CD1c-positive myeloid dendritic cell (primary cell): Measurements from ENCODE around the gene ETV1.
"Not testable (repeated sequence)": the region's sequence is repeated elsewhere in the genome, so short reads cannot be mapped to it uniquely, and the experiment has no call there.

Source experiments
- DNase-seq: peaks from one replicate; pipeline ENCODE4 v3.0.0-alpha.2; 2016; ENCODE audit errors: extremely low spot score

Gene ETV1

DNA sequence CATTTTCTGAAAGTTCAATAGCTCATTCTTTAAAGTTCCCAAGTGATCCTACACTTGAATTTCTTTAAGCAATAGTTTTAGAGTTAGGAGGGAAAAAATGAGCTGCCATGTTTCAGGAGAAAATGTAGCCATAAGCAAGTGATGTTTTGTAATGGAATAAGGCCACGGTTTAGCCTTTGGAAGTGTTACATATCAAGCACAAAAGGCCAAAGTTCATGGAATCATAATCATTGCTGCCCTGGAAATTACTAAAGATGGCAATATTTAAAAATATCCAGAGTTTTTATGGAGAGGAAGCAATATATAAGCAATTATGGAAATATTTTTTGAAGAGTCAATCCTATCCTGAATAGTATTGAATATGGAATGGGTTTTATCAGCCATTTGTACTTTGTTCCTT lies 68.4 kb downstream of the ETV1 start:
- no peak for DNase-seq

DNA sequence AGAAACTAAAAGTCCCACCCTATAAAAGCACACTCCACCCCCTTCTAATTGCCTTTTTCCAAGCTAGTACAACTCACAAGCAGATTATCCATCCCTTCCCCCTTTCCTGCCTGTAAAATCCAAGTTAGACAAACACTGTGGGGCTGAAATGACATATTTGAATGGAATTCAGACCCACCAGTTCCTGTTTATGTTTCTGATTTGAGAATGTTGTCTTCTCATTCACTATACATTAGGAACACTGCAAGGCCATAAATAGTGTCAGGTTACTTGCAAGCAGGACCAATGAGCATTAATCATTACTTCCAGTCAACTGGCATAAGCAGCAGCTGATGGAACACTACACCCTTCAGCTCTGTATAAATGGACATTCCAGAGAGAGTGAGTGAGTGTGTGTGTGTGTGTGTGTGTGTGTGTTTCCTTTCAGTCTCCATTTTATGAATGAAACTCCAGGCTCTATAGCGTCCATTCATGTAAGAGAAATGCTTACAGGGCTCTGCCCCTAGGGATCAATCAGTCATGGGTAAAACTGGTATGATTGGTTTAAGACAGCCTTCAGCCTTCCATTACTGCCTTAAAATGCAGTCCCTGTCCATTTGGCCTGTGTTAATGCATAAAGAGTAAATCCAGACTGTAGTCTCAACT lies 69.3 kb downstream of the ETV1 start:
- no peak for DNase-seq

DNA sequence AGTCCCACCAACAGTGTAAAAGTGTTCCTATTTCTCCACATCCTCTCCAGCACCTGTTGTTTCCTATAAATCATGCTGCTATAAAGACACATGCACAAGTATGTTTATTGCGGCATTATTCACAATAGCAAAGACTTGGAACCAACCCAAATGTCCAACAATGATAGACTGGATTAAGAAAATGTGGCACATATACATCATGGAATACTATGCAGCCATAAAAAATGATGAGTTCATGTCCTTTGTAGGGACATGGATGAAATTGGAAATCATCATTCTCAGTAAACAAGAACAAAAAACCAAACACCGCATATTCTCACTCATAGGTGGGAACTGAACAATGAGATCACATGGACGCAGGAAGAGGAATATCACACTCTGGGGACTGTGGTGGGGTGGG lies 71.1 kb downstream of the ETV1 start:
- not testable (repeated sequence) for DNase-seq

DNA sequence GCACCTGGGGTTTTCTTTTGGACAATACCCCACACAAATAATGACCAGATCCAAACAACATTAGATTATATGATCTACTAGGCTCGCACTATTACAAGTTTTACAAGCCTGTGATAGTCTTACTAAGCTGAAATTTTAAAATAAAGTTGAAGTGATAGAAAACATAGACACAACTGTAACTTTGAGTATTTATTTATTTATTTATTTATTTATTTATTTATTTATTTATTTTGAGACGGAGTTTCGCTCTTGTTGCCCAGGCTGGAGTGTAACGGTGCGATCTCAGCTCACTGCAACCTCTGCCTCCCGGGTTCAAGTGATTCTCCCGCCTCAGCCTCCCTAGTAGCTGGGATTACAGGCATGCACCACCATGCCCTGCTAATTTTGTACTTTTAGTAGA lies 72.4 kb downstream of the ETV1 start:
- DNase-seq: not testable (repeated sequence)

DNA sequence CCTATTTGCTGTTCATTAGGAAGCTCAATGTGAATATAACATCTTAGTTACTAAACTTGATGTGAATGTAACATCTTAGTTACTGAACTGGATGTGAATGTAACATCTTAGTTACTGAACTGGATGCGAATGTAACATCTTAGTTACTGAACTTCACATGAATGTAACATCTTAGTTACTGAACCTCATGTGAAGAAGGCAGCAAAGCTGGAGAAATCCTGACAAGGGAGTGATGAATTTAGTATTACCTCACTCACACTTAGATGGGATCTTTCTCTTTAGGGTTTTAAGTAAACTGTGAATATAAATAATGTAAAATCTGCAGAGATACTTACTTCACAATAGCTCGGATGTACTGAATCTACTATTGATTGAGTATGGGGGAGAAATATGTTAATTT lies 73.6 kb downstream of the ETV1 start:
- no peak for DNase-seq

DNA sequence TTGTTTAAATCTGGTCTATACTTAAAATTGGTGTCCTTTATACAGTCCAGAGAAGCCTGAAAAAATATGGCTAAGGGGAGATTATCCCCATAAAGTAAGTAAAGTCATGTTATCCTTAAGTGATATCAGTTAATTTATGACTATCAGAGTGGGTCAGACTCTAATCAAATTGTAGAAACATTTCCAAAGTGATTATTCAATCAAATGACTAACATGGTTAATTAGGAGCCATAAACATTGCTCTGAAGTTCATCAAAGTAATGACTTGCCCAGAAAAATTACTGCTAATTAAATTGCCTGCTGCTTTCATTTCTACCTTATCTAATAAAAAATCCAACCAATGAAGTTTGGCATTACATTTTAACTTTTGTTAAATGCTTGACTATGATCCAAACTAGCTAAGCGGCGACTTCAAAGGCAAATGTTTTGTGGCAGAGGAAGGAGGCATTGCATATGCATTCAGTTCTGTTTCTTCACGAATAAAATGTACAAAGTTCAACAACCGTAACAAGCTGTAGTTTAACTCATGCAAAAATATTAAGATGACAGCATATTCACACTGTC lies 76.7 kb downstream of the ETV1 start:
- DNase-seq: no peak

DNA sequence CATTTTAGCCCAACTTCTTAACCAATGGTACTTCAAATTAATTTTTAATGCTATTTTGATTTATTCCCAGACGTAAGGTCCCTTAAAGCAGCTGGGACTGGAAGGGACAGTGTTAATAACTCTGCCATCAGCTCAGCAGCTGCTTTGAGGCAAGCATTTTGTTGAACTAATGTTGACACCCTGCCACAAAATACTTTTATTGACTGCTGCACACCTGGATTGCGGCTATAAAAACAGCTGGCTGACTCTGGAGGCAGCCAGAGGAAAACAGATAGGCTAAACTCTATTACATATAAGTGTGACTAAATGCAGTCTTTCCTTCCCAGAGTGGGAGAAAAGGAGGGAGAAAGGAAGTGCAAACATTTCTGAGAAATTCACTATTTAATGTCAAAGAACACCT lies 77.6 kb downstream of the ETV1 start:
- DNase-seq: no peak

DNA sequence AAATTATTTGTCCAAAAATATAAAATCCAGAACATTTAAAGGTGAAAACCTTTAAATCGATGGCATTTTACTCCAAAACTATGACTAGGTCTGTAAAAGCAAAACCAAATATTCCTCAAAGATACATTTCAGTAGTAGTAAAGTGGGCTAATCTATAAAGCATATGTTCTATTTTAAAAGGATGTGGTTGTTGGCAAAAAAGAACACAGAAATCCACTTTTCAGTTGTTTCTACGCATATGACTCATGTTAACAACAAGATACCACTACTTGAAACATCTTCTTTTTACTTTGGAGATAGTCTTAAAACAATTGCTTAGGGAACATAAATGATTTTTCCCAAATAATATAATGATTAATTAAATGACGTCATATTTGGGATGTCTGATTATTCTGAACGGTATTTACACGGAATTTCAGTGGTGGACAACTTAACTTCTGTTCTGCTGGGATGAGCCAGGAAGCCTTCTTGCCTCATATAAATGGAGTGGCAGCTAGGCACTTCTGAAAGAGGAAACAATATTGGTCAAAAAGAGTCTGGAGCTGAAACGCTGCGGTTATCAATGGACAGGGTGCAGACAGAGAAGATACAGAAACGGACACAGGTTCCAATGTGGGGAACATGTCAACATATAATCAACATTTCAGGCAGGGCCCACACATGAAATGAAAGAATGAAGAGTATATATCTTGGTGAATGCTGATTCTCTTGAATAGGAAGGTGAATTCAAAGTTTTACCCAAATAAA lies 78.5 kb downstream of the ETV1 start:
- DNase-seq: no peak

DNA sequence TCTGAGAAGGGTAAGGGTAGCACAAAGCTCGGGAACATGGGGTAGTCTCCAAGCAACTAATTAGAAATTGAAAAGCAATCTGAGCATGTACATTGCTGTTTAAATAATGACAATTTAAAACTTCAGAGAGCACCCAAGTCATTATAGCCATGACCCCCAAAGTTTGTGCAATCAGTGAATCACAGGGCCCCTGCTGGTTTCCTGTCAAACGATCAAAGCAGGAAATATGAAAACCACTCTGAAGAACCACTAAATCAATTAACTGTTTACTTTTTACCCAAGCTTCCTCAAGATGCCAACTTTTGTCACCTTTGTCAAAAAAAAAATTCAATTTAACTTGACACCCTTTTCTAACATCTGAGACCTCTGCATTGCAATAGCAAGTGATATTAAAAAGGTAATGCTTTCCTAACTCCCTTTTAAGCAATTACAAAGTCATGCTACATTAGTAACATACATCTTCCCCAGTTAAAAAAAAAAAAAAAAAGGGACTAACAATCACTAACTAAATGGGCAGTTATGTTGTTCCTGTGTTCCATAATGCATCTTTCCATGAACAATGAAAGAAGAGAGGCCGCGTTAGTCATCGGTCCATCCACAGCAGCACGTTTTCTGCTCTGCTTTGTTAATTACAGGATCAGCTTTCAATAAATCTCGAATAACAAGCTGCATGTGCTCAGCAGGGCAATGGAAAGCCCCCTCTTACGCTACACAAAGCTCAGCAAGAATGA lies 80.6 kb downstream of the ETV1 start:
- DNase-seq: no peak

DNA sequence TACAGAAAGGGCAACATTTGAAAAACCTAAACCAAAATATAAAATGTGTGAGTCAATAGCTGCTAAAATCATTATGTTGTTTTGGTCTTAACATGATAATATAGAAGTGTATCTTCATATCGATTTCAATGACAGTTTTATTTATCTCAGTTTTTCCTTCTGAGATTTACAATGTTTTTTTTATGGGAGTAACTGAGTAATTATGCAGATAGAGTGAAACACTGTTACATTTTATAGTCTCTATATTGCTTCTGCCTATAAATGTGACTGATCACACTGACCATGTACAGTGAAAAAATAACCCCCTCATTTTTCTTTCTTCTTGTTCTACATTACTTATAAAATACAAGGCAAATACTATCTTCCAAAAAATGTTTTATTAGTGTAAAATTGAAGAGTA lies 81.6 kb downstream of the ETV1 start:
- no peak for DNase-seq

DNA sequence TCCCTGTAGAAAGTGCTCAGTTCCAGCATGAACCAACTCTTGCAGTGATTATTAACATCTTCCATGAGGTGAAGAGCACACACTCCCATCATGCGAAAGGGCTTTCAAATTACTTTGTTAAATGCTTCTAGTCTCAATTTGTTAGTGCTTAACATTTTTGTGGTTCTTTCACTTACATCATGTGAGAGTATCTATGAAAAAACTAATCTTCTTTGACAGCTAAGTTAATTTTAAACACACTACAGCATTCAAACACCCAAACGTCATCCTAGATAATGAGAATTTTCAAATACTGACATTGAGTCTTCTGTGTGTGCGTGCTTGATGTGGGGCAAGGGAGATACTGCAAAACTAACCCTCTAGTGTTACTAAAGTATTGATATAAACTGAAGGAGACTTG lies 84.8 kb downstream of the ETV1 start:
- DNase-seq: no peak

DNA sequence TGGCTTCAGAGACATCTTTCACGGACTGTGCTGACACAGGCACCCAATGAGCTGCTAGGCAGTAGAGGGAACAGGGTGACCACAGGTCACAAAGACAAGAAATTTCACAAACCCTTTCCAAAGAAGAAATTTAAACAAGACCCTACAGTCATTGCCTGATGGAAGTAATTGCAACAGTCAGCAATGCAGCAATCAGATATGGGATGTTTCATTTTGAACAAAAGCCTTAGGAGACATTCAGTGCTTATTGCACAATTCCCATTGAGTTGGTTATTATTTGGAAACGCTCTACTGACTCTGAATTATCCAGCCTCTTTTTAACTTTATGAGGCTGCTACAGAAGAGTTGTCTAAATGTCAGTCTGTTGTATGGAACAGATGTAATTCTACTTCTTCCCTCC lies 85.5 kb downstream of the ETV1 start:
- no peak for DNase-seq

DNA sequence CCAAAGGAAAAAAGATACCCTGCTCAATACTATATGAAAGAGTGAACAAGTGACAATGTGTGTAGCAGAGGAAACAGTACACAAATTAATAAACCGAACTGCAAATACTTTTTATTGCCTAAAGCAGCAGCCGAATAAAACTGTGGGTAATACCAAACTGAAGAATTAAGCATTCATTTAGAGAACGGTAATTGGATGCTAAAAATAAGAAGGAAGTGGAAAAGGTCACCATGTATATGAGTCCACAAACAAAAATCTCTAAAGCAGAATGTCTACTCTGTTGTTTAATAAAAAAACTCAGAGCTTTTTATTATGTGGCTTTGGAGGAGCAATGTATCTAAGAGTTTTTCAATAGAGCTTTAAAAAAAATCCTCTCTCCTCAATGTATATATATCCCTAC lies 87.9 kb downstream of the ETV1 start:
- no peak for DNase-seq

DNA sequence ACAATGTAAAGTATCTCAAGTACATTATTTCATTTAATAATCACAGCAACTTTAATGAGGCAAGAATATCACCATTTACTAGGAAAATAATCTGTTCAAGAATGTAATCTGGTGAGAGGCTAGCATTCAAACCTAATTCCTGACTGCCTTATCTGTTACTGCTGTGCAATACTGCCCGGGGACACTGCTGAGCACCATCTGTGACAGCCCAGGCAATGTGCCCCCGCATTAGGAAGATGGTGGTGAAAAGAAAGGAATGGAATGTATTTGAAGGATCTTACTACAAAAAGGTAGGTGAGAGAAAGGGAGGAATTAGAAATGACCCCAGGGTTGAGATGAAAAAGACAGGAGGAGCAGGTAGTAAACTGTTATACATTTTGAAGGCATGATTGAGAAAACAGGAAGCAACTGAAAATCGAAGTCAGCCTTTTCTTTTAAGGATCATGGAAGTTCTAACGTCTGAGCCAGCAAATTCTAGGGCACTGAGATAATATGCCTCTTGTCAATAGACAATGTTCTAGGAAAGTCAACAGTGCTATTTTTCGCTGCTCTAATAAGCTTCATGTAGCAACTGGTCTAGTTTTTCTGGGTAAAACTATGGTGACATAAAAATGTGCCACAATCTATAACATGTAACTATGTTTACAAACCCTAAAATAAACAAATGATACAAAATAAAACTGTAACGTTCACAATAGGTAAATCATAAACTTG lies 90.4 kb downstream of the ETV1 start:
- no peak for DNase-seq

DNA sequence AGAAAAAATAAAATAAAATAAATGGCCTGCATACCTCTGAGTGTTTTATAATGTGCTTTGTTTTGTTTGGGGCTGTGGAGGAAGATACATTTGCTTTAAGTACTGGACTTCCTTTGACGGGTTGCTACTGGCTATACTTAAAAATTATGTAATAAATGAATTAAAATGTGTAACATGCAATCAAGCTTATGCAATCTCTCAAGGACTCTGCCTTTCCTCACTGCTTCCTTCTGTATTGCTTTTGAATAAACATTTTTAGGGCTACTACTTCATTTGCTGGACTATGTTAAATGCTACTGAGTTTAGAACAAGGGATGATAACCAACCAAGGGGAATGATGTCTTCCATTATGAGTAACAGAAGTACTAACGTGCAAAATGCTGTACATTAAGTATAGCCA lies 91.6 kb downstream of the ETV1 start:
- no peak for DNase-seq

DNA sequence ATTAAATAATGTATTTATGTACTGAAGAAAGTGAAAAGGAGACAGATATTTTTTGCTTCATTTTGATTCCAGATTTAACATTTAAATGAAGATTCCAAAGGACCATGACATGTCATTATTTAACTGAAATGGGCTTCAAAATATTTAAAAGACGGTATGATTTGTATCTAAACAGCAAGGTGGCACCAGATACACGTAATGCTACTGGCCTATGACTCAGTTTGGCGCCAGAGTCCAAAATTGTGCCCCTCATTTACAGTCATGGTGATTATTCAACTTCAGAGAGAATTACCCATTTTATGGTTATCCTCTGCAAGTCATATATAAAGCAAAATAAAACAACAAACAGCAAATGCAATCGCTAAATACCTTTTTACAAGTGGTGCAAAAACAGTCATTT lies 94.5 kb downstream of the ETV1 start:
- DNase-seq: no peak

DNA sequence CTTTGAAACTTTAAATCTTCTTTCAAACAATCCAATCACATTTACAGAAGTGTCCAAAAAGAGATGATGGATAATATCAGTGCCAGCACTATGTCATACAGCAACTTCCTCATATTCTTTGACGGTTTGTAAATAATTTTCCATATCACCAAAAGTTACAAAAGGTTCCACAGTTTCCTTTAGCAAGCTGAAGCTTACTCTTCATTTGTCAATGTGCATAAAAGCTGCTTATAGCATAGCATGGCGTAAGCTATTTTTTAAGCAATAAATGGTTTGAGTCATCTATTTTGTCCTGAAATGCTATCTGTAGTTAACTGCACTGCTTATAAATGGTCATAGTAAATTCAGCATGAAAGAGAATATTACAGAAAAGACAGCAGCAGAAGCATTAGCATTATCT lies 95.1 kb downstream of the ETV1 start:
- DNase-seq: no peak

DNA sequence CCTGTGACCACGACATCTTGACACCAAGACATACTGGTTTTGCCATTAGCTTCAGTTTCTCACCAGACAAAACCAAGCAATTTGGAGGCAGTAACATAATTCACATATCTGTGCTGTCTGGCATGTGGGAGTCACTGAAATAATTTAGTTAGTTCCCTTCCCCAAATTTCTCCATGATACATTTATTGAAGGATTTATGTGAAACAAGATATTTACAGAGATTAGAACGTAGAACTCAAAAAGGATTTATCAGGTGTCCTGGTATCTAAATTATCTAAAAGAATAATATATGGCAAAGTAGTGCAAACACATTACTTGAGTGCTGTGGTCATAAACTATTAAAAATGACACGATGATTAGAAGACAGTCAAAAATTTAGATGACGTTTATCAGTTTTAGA lies 98.7 kb downstream of the ETV1 start:
- DNase-seq: no peak

DNA sequence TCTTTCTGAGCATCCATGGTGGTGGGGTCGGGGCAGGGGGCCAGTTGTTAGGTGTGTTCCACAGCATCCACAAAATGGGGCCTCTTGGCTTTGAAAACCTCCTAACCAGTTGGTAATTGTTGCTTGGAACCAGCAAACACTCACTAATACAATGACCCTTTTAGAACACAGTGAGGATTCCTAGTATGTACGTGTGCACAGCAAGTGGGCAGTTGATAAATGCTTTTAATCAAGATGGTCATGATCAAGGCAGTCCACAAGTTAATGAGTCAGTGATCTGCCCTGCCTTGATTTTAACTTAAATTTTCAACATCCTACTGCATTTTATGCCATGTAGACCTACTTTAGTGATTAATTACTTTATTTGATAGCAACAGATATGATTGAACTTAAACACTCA lies 103.1 kb downstream of the ETV1 start:
- DNase-seq: no peak

DNA sequence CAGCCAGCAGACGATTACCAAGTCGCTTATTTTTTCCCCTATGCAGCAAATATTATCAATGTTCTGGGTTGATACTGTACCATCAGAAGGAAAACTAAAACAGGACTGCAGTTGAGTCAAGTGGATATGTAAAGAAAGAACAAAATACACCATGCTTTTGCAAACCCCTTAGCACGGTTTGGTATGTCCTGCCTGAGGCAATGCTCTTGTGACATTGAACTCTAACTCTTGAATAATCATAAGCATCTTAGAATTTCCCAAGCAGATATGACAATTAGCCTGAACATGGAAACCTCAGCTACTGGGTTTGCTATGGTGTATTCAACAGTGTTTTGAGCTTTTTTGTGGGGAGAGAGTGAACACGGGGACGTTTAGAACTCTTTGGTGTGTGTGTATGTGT lies 107.4 kb downstream of the ETV1 start:
- no peak for DNase-seq

DNA sequence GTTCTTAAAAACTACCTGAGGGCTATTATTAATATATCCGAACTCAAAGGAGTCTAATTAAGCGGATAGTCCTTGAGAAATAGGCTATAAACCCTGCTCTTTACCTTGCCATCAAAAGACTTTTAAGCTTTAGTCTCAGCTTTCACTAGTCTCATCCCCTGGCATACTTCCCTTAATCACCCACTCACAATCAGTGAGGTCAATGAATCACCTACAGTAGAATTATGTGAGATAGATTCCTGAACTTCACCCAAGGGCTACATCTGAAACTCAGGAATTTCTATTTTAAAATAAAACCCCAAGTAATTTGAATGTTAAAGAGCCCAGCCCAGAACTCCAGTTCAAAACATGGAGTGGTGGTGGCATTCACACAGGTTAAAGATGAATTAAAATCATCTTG lies 108.7 kb downstream of the ETV1 start:
- no peak for DNase-seq

DNA sequence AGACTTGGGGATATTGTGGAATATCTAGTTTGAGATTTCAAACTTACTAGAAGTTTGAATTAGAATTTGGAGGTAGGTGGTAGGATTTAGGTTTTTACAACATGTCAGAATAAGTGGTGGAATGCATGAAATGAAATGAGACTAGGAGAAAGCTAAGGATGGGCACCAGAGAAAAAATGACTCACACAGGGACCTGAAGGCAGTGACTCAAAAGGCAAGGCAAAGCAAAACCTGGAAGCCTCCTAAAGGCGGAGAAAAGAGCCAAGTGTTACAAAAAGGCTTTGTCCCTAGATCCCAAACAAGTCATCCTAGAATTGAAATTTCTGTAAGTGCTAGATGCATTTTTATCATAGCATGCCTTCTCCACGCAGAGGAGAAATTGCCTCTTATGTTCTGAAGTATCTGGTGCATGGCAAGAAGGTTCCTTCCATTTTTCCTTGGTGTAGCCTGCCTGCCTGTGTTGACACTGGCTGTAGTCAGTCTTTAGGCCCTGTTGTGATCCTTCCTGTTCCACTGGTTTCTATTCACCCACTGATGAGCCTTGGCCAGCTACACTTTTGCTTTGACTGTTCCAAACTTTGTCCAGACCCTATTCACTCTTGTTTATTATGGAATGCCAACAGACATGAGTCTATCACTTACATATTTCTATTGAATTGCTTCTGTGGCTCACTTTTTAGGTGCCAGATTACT lies 109.3 kb downstream of the ETV1 start:
- DNase-seq: no peak
